Central memory CD4-positive, alpha-beta T cell (primary cell): ENCODE measurements around the gene TMEM150C.

Experiments
- DNase-seq: peaks from one replicate; pipeline ENCODE4 v3.0.0; 2022
- total RNA-seq, 3 experiments: gene quantifications; one replicate each; lab custom pipeline; 2026; lab: John Stamatoyannopoulos, UW

Gene TMEM150C
- total RNA-seq: 0 reads per million in 3 experiments

- no peak for DNase-seq
Observed at GRCh38 chr4:82561786-82562563, at the start of gene TMEM150C. Gene TMEM150C, minus strand, starts transcription at chr4:82561988. Its CDS starts 57,331 bp downstream, at chr4:82504657.

- DNase-seq: no peak
Observed at GRCh38 chr4:82611527-82611926, 49.7 kb upstream of the TMEM150C start.

DNA sequence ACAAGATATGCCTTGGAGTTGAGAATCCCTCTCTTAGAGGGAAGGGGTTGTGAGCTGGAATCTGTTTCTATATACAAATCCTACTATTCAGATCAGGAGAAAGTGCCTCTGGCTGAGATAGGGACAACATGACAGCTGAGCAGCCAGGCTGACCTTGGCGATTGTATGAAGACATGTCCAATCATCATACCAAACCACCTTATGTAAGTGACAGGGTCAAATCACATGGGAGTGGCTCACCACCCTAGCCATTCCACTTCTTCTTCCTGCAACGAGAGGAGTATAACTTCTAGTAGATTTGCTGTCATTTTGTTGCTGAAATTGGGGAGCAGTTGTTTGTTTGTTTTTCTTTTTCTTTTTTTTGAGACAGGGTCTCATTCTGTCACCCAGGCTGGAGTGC is 48.3 kb upstream of the TMEM150C start:
- DNase-seq: no peak

DNA sequence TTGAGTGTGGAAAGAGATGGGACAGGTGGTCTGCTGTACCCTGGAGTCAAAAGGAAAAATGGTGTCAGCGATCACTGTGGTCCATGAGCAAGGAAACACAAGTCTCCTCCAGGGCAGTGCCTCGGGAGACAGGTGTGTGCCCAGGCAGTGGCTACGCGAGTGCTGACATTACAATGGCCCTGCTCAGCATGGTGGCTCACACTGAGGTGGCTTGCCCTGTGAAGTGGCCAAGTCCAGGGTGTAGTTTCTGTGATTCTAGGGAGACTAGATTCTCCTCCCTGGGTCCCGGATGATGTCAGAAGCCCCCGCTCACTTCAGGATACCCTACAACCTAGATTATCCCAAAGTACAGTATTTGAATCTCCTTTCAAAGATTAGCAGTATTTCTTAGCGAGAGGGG is 44.8 kb upstream of the TMEM150C start:
- DNase-seq: no peak

- no peak for DNase-seq
Observed at GRCh38 chr4:82604522-82604921, 42.7 kb upstream of the TMEM150C start.

GRCh38 chr4:82601242-82602015 is 39.6 kb upstream of the TMEM150C start:
- DNase-seq: no peak

DNA sequence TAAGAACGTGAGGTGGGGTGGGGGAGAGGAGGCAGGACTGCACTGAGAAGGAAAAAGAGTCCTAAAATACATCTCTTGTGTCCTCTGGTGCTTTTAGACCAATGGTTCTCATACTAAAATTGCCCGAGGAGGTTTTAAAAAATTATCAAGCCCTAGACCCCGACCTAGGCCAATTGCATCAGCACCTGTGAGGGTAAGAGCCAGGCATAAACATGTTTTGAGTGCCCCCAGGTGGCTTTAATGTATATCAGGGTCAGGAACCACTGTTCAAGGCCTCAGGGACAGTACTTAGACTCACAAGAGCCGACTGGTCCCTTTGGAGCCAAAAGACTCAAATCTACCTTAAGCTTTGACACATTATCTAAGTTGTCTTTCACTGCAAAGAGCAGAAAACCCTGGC is 37.5 kb upstream of the TMEM150C start:
- no peak for DNase-seq

DNA sequence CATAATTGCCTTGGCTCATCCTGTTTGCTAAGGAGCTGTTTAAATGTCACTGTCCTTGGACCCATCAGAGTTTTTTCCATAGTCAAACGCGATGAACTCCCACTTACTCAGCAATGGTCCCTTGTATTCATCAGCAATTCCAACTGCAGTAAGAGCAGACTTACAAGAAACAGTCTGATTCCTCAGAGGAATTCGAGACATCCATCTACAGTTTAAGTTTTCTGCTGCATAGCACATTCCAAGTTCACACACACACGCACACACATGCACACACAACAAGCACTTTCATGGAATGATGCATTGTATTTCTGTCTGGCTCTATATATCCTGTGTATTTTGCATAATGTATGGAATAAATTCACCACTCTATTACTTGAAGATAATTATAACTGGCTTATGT is 32.7 kb upstream of the TMEM150C start:
- no peak for DNase-seq

DNA sequence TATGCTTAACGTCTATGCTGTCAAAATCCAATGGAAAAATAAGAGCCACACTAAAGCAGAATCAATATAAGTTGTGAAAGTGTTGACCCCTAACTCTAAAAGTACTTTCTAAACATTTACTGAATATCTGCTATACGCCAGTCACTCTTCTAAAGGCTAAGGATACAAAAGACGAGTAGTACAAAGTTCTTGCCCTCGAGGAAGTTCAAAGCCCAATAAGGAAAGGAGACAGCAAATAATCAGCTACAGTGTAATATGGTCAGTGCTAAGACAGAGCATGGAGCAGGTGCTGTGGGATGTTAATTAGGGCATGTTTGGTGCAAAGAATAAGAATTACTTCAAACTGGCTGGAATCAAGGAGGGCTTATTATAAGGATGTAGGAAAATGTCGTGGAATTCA is 31.6 kb upstream of the TMEM150C start:
- no peak for DNase-seq

DNA sequence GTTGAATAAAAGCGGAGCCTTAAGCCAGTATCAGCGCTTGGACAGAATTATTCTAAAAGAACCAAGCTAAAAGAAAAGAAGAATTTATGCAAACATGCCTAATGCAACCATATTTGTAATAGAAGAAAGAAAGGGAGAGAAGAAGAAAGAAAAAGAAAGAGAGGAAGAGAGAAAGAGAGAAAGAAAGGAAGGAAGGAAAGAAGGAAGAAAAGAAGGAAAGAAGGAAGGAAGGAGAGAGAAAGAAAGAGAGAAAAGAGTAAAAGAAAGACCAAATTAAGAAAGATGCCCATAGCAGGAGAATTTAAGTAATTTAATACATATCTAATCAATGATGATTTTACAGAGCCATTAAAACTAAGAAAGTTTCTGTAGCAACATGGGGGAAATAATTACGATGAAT is 30.9 kb upstream of the TMEM150C start:
- DNase-seq: no peak

- no peak for DNase-seq
Observed at GRCh38 chr4:82591592-82591991, 29.8 kb upstream of the TMEM150C start.

DNA sequence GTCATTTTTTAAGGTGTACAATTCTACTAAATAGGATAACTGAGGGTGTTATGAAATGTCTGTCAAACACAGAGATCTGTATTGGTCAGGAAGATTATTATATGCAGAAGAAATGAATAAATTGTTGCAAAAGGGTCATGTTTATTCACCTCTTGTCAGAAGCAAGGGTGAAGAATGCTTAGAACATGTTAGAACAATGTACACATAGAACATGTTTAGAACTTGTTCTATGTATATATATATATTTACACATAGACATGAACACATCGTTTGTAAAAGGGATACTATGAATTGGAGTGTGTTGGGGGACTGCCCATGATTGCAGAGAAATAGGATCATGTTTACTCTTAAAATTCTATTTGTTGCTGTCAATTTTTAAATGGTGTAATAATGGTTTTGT is 28.0 kb upstream of the TMEM150C start:
- no peak for DNase-seq

DNA sequence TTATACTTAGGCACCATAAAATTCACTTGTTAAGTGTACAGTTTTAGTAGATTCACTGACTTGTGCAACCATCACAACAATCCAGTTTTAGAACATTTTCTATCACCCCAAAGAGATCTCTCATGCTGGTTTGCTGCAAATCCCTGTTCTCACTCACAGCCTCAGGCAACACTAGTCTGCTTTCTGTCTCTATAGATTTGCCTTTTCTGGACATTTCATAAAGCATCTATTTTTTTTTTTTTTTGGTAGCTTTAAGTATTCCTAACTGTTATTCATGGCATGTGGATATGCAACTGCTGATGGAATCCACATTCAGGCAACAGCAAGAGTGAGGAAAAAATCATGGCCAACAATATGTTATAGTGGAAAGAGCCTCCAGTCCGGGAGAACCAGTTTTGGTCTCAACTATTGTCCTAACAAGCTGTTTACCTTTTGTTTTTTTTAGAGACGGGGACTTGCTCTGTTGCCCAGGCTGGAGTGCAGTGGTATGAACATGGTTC is 27.0 kb upstream of the TMEM150C start:
- DNase-seq: no peak

GRCh38 chr4:82587826-82588540 is 26.2 kb upstream of the TMEM150C start:
- DNase-seq: no peak

- DNase-seq: no peak
Observed at GRCh38 chr4:82585690-82586435, 24.1 kb upstream of the TMEM150C start.

DNA sequence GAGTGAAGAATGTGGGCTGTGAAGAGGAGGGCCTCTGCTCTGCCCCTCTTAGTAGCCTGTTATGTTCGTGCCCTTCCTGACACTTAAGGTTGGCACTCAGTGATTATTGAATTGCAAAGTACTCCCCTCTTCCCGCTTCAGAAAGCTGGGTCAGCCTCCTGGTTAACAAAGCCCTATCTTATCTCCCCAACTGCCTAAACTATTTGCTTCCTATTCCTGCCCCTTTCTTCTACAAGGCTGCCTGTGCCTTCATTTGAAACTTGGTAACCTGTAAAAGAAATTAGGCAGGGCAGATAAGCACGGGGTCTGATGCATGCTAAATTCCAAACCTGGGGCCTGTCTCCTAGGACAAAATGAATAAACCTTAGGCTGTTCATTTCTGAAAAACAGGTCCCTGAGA is 23.1 kb upstream of the TMEM150C start:
- no peak for DNase-seq

DNA sequence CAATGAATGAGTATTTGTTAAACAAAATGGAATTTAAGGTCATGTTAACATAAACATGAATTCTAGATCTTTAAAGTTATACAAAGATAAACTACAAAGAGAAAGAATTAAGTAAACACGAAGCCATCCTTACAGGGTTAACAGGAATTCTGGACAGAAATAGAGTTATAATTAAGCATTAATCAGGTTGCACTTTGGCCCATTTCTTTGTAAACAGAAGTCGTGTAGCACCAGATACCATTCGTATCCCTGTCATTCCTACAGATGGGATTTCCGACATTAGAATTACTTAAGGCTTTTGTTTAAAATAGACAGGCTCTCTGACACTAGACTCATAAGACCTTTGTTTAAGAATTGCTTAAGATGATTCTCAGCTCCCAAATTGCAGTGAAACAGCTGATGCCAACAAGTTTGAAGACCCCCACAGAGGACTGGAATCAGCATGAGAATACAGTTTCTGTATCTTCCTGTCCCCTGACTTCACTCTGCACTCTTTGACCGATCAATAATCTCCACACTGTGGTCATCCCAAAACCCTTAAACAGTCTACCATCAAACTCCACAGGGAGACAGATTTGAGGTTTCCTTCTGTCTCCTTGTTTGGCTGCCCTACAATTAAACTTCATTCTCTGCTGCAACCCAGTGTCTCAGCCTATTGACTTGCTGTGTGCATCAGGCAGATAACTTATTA is 22.3 kb upstream of the TMEM150C start:
- no peak for DNase-seq

- DNase-seq: no peak
Observed at GRCh38 chr4:82579932-82580331, 18.1 kb upstream of the TMEM150C start.

DNA sequence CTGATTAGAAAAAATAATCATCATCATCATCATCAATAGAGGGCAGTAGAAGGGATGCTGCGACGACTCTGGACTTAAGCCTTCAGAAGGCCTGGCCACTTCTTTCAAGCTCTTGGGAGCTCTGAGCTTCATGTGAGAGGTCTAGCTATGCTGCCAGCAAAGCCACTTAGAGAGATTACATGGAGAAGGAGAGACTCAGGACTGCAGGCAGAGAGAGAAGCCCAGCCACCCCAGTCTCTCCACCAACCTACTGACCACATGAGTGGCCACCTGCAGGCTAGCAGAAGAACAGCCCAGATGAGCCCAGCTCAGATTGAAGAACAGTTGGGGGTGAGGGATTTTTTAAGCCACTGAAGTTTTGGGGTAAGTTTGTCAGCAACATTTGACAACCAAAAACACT is 17.1 kb upstream of the TMEM150C start:
- DNase-seq: no peak

DNA sequence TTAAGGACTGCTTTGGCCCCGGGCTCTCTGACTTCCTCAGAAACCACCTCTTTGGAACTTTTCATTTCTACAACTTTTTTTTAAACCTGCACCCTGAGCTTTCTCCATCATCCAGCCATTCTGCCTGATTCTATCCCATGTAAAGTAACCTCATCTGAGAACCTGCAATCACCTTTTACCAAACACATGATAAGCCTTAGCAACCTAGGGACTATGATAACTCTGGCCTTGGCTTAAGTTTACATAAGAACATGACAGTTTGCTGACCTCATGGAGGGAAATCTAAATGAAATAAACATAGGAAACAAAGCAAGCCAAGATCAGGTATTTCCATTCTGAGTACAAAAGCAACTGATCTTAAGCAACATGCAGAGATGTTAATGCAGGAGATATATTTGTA is 15.7 kb upstream of the TMEM150C start:
- DNase-seq: no peak

- no peak for DNase-seq
Observed at GRCh38 chr4:82569727-82570126, 7.9 kb upstream of the TMEM150C start.

- no peak for DNase-seq
Observed at GRCh38 chr4:82569076-82569475, 7.3 kb upstream of the TMEM150C start.
